ENCODE results near the gene TNK2. TPM values are rescaled to one million over a fixed set of nuclear protein-coding genes. Genes with fewer than 3 reads are reported as not detected.

TNK2 gene
- total RNA-seq, 1 donor from 2014 or later: 35.5 TPM

DNA sequence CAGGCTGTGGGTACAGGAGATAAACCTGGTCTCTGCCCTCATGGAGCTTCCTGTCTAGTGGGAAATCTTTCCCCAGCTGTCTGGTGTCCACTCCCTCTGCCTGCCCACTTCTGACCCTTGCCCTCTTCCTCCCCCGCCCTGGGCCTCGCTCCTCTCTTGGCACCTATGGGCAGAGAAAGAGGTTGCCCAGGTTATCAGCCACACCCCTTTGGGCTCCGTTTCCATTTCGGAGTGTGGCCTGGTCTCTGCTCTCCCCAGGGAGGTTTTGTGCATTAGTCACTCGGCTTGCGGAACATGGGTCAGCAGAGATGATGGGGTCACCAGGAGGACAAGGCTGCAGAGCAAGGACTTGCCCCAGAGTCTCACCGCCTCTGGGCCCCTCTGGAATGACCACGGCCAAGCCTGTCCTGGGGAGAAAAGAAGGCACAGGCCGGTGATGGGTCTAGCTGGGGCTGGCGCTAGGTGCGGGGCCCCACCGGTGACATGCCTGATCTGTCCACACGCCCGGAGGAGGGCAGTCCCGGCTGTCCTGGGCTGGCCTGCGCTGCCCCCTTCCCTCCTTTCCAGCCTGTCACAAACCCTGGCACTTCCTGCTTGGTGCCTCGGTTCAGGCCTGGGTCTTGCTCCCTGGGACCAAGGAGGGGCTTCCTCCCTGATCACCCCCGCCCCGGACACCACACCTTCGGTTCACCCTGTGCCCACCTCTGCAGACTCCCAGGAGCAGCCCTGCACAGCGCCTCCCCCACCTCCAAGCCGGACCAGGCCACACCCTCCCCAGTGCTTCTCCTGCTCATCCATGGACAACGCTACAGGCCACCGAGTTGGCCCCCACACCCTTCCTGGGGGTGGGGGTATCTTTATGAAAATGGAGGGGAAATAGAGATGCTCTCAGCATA, 61.0 kb downstream of the TNK2 start:
- TF ChIP-seq, protein P1, sequence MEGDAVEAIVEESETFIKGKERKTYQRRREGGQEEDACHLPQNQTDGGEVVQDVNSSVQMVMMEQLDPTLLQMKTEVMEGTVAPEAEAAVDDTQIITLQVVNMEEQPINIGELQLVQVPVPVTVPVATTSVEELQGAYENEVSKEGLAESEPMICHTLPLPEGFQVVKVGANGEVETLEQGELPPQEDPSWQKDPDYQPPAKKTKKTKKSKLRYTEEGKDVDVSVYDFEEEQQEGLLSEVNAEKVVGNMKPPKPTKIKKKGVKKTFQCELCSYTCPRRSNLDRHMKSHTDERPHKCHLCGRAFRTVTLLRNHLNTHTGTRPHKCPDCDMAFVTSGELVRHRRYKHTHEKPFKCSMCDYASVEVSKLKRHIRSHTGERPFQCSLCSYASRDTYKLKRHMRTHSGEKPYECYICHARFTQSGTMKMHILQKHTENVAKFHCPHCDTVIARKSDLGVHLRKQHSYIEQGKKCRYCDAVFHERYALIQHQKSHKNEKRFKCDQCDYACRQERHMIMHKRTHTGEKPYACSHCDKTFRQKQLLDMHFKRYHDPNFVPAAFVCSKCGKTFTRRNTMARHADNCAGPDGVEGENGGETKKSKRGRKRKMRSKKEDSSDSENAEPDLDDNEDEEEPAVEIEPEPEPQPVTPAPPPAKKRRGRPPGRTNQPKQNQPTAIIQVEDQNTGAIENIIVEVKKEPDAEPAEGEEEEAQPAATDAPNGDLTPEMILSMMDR (IDR thresholded peaks at IDR 0.05): no peak
- Mint-ChIP-seq H3K4me1 (ENCODE audit: low read depth) (peaks cover 7% of the 10 kb centered on the region), H3K9me3 (ENCODE audit: low read depth) (no peaks in the 10 kb centered on the region), H3K4me3 (ENCODE audit: unreplicated experiment) (no peak overlapping the region), H3K27me3 (ENCODE audit: low read depth) (no peaks in the 10 kb centered on the region), H3K27ac (ENCODE audit: unreplicated experiment) (no peak overlapping the region), H3K36me3 (ENCODE audit: low read depth) (no peaks in the 10 kb centered on the region)
- DNase-seq (ENCODE audit: low spot score): no peak

DNA sequence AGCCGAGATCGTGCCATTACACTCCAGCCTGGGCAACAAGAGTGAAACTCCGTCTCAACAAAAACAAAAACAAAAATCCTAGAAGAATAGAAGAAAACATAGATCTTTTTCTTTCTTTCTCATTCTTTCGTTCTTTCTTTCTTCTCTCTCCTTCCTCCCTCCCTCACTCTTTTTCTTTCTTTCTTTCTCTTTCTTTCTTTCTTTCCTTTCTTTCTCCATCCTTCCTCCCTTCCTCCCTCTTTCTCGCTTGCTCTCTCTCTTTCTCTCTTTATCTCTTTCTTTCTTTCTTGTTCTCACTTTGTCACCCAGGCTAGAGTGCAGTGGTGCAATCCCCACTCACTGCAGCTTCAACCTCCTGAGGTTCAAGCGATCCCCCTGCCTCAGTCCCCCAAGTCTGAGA, 62.9 kb downstream of the TNK2 start:
- Mint-ChIP-seq H3K27ac (ENCODE audit: unreplicated experiment) (no peak overlapping the region), H3K36me3 (ENCODE audit: low read depth) (no peaks in the 10 kb centered on the region), H3K4me3 (ENCODE audit: unreplicated experiment) (no peak overlapping the region), H3K4me1 (ENCODE audit: low read depth) (no peaks in the 10 kb centered on the region), H3K27me3 (ENCODE audit: low read depth) (no peaks in the 10 kb centered on the region), H3K9me3 (ENCODE audit: low read depth) (no peaks in the 10 kb centered on the region)
- DNase-seq (ENCODE audit: low spot score): no peak
- TF ChIP-seq, protein P1 (IDR thresholded peaks at IDR 0.05): no peak

DNA sequence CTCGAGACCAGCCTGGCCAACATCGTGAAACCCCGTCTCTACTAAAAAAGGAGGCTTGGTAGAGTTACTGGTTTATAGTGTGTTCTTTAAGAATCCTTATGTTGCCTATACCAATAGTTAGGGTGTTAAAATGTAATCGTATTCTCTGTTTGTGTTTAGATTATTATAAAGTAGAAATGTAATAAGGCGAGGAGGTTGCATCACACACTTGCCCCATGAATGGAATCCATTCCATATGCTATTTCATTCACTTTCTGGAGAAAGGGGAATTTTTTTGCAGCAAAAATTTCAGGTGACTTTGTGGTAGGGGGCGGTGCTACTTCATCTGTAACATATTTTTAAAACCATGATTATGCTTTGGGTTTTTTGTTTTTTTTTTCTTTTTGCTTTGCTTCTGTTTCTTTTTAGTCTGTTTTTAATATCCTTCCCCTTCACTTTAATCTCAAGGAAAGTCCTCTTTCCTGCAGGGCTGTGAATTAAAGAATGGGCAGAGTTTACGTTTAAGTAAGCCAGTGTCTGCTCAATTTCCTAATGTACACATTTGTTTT, 63.6 kb downstream of the TNK2 start:
- Mint-ChIP-seq H3K36me3 (ENCODE audit: low read depth) (no peaks in the 10 kb centered on the region), H3K4me1 (ENCODE audit: low read depth) (no peaks in the 10 kb centered on the region), H3K27me3 (ENCODE audit: low read depth) (no peaks in the 10 kb centered on the region), H3K9me3 (ENCODE audit: low read depth) (no peaks in the 10 kb centered on the region), H3K27ac (ENCODE audit: unreplicated experiment) (no peak overlapping the region), H3K4me3 (ENCODE audit: unreplicated experiment) (no peak overlapping the region)
- TF ChIP-seq, protein P1 (IDR thresholded peaks at IDR 0.05): no peak
- no peak for DNase-seq (ENCODE audit: low spot score)

DNA sequence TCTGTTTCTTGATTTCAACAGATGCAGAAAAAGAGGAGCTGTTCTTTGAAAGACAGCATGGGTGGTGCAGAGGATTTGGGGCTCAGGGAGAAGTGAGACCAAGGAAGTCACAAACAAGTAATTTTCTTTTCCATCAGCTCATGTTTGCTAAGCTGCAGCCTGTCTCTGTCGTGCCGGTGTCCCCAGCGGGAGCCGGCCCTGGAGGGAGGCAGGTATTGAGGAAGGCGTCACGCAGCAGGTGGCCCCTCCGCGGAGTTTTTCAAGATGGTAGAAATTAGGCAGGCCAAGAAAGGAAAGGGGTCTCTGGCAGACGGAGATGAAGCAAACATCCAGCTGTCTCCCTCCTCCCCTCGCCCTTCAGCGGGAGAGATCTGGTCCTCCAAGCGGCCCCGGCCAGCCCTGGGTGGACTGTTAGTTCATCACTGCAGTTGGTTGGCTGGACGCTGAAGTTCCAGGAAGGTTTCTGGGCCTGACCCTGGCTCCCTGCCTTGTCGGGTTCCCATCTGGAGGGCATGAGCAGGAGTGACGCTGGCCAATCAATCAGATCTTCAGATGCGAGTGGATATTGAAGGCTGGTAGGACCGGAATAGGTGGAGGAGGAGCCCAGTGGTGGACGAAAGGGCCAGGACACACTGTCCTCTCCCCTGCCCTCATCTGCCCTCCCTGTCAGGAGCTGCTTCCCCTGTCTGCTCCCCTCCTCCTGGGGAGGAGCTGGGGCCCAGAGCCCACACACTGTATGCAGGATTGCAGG, 68.9 kb downstream of the TNK2 start:
- no peak overlapping the region for H3K27ac Mint-ChIP-seq (ENCODE audit: unreplicated experiment)
- H3K4me3 Mint-ChIP-seq (ENCODE audit: unreplicated experiment): no peak overlapping the region
- no peak for DNase-seq (ENCODE audit: low spot score)
- peaks cover 16% of the 10 kb centered on the region for H3K27me3 Mint-ChIP-seq (ENCODE audit: low read depth)
- no peaks in the 10 kb centered on the region for H3K9me3 Mint-ChIP-seq (ENCODE audit: low read depth)
- TF ChIP-seq, protein P1 (IDR thresholded peaks at IDR 0.05): no peak
- no peaks in the 10 kb centered on the region for H3K36me3 Mint-ChIP-seq (ENCODE audit: low read depth)
- no peaks in the 10 kb centered on the region for H3K4me1 Mint-ChIP-seq (ENCODE audit: low read depth)

DNA sequence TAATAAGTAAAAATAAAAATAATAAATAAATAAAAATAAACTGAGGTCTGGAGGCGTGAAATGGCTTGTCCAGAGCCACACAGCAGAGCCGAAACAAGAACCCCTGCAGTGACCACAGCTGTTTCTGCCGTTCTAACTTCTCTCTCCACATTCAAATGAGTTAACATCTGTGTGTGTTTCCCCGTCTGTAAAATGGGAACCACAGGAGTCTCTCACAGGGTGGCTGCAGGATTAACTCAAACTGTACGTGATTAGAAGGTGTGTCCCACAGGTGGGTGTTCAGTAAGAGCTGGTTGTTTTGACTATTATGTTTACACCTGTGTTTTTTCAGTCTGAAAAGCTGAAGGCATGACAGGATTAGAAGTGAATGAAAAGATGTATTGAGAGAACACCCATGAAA, 69.6 kb downstream of the TNK2 start:
- H3K27ac Mint-ChIP-seq (ENCODE audit: unreplicated experiment): no peak overlapping the region

More for the DNA sequence above, 69.6 kb downstream of the TNK2 start:
- Mint-ChIP-seq H3K27me3 (ENCODE audit: low read depth) (peaks cover 16% of the 10 kb centered on the region), H3K36me3 (ENCODE audit: low read depth) (no peaks in the 10 kb centered on the region), H3K4me3 (ENCODE audit: unreplicated experiment) (no peak overlapping the region), H3K9me3 (ENCODE audit: low read depth) (no peaks in the 10 kb centered on the region), H3K4me1 (ENCODE audit: low read depth) (no peaks in the 10 kb centered on the region)
- TF ChIP-seq, protein P1 (IDR thresholded peaks at IDR 0.05): no peak
- DNase-seq (ENCODE audit: low spot score): no peak

Data from chondrocyte (in vitro differentiated cells).